Pancreas (tissue), 10 donors: ENCODE data around the gene KAT2A. TPM values are rescaled to one million over a fixed set of nuclear protein-coding genes. Genes with fewer than 3 reads are reported as not detected.

Experiments used
- ATAC-seq, 4 donors: fragments of 200-7000 bp; cut with Tn5 transposase; one replicate each; pipeline versions ENCODE4 v1.8.0 to v1.9.1; 2020; ENCODE audit warnings: mild to moderate bottlenecking in 4 of 4, moderate library complexity in 4 of 4
- DNase-seq, 6 donors: peaks; one replicate each; pipeline ENCODE4 v3.0.0-alpha.2; 2020
- FAIRE-seq: peaks from 2 replicates; lab custom pipeline; 2012; peaks lifted over from hg19 to GRCh38; lab: Jason Lieb, UNC
- H3K27ac ChIP-seq, 4 donors: fragments of 200-600 bp; sonication (generic); 1 replicate in 3 of 4; 2 replicates in 1 of 4; pipeline versions ENCODE4 v1.5.0 to v1.8.0; 2020
- H3K27me3 ChIP-seq, 4 donors: fragments of 200-600 bp; one replicate each; pipeline ENCODE4 v1.8.0; 2021
- H3K36me3 ChIP-seq, 3 donors: fragments of 200-600 bp; sonication (generic) in 1 of 3; one replicate each; pipeline versions ENCODE4 v1.5.0 to v1.8.0; 2020 to 2021
- H3K4me1 ChIP-seq, 3 donors: fragments of 200-600 bp; one replicate each; pipeline ENCODE4 v1.8.0; 2021
- H3K4me3 ChIP-seq, 4 donors: fragments of 200-600 bp; sonication (generic) in 2 of 4; one replicate each; pipeline versions ENCODE4 v1.5.0 to v1.8.0; 2020 to 2021
- H3K9me3 ChIP-seq, 4 donors: fragments of 200-600 bp; one replicate each; pipeline ENCODE4 v1.8.0; 2021
- WGBS, 2 donors: extraction: QIAGEN DNeasy Blood & Tissue Kit; methylation state at CpG; one replicate each; pipeline ENCODE4 v1.1.7; 2013; 5-methylcytosine and 5-hydroxymethylcytosine counted together
- intact Hi-C, 3 donors: fragments of 100-400 bp; cut with DNase I; formaldehyde crosslinking; loops; one replicate each; pipeline versions ENCODE4 v1.11.1 to v1.14.2; 2022
- polyA plus RNA-seq, 2 donors: library from polyadenylated mRNA; stranded (reverse); fragments of 200-250 nt; gene quantifications; one replicate each; pipeline ENCODE4 v1.2.3, GENCODE V29; 2013
- total RNA-seq, 6 donors: library from RNA; stranded (reverse); fragmentation: NEBNext Ultra II Directional in 4 of 6; extraction: Animal tissue kit (Norgen Biotek cat#: 25700) in 4 of 6; gene quantifications; one replicate each; pipeline versions ENCODE4 v1.2.1 to v1.2.4, GENCODE V29; 2021 to 2023
- TF ChIP-seq, protein P1 (sequence below), 4 donors: fragments of 200-600 bp; sonication (generic) in 3 of 4; IDR thresholded peaks; one replicate each; pipeline versions ENCODE4 v1.5.0 to v1.8.0; 2021; ENCODE audit warnings: antibody characterized with exemption in 4 of 4
- donor health status: healthy with polysubstance abuse.
- donor health status: DM: no; HTN: no; CAD: no; lungs with moderate emphysema.
- donor health status: DM: no; HTN: no; CAD: no.
- donor health status: control.
- donor health status: control.
- donor health status: Bipolar disorder and iron deficiency.
- donor health status: DM: yes; HTN: yes; CAD: no.
- donor health status: DM: no; HTN: no; CAD: no.
- donor health status: DM: no; HTN: no; CAD: no.
- donor health status: DM: yes; HTN: yes; CAD: no.

The KAT2A gene
- total and polyA plus RNA-seq, 8 donors = 17.5 to 158 (median 25.2) TPM

DNA sequence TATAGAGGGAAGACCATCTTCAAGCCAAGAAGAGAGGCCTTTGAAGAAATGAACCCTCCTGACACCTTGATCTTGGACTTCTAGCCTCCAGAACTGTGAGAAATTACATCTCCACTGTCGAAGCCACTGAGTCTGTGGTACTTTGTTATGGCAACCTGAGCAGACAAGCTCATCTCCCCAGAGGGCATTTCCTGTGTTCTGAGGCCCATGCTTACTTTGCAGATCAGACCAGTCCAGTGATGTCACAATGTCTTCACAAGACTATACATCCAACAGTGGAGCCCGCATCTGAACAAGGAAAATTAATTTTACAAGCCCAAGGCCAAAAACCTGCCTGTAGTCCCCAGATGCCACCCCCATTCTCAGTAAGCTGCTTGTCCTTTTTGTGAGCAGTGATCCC lies 56.0 kb downstream of the KAT2A start:
- no peaks in the 10 kb centered on the region for H3K27me3 ChIP-seq
- ATAC-seq (no peak), DNase-seq (no peak), FAIRE-seq (no peak)
- no peak overlapping the region for H3K4me3 ChIP-seq
- intact Hi-C loops = loop anchor here in 1 of 3 donors (5.0 kb wide), 1 partner anchor 37 kb away; no protein-coding TSS in a partner anchor
- H3K27ac ChIP-seq = no peak overlapping the region
- H3K36me3 ChIP-seq = no peaks in the 10 kb centered on the region
- H3K9me3 ChIP-seq = no peaks in the 10 kb centered on the region
- no peaks in the 10 kb centered on the region for H3K4me1 ChIP-seq
- WGBS, 2 donors = 65 to 79% methylated on average over 2 of the region's 2 CpGs
- TF ChIP-seq, protein P1, sequence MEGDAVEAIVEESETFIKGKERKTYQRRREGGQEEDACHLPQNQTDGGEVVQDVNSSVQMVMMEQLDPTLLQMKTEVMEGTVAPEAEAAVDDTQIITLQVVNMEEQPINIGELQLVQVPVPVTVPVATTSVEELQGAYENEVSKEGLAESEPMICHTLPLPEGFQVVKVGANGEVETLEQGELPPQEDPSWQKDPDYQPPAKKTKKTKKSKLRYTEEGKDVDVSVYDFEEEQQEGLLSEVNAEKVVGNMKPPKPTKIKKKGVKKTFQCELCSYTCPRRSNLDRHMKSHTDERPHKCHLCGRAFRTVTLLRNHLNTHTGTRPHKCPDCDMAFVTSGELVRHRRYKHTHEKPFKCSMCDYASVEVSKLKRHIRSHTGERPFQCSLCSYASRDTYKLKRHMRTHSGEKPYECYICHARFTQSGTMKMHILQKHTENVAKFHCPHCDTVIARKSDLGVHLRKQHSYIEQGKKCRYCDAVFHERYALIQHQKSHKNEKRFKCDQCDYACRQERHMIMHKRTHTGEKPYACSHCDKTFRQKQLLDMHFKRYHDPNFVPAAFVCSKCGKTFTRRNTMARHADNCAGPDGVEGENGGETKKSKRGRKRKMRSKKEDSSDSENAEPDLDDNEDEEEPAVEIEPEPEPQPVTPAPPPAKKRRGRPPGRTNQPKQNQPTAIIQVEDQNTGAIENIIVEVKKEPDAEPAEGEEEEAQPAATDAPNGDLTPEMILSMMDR (IDR thresholded peaks at IDR 0.05) = no peak

Other genes starting within 250 kb of the KAT2A start
- gene ACLY, start 202.4 kb downstream of the KAT2A start, total RNA-seq = 100 to 1,000 TPM in 1 of 6 donors, 10 to 100 TPM in 5; 38.6 to 101 (median 58.3) TPM
- 10 to 100 TPM; 22.0 to 68.7 TPM for gene ACLY, start 202.4 kb downstream of the KAT2A start, polyA plus RNA-seq
- gene ODAD4, start 190.8 kb downstream of the KAT2A start, total RNA-seq = under 1 TPM; 0.20 to 0.98 (median 0.57) TPM
- gene ODAD4, start 190.8 kb downstream of the KAT2A start, polyA plus RNA-seq = 1 to 10 TPM; 1.2 to 4.1 TPM
- 10 to 100 TPM; 26.3 to 45.8 (median 32.1) TPM for gene CNP, start 154.6 kb downstream of the KAT2A start, total RNA-seq
- gene CNP, start 154.6 kb downstream of the KAT2A start, polyA plus RNA-seq = 10 to 100 TPM; 26.4 to 34.4 TPM
- 10 to 100 TPM; 32.2 to 45.3 (median 37.3) TPM for gene DNAJC7, start 103.9 kb downstream of the KAT2A start, total RNA-seq
- gene DNAJC7, start 103.9 kb downstream of the KAT2A start, polyA plus RNA-seq = 10 to 100 TPM; 53.4 to 63.6 TPM
- 10 to 100 TPM in 3 of 6 donors, 1 to 10 TPM in 3; 6.5 to 14.7 (median 10.7) TPM for gene NKIRAS2, start 101.3 kb downstream of the KAT2A start, total RNA-seq
- 10 to 100 TPM; 11.7 to 14.1 TPM for gene NKIRAS2, start 101.3 kb downstream of the KAT2A start, polyA plus RNA-seq
- 1 to 10 TPM; 1.2 to 2.2 (median 1.8) TPM for gene C17orf113, start 70.8 kb downstream of the KAT2A start, total RNA-seq
- 1 to 10 TPM; 1.5 to 1.9 TPM for gene C17orf113, start 70.8 kb downstream of the KAT2A start, polyA plus RNA-seq
- gene ZNF385C, start 22.9 kb downstream of the KAT2A start, total RNA-seq = 1 to 10 TPM in 5 of 6 donors, under 1 TPM in 1; 0.67 to 2.1 (median 1.4) TPM
- 1 to 10 TPM; 1.8 to 2.6 TPM for gene ZNF385C, start 22.9 kb downstream of the KAT2A start, polyA plus RNA-seq
- 10 to 100 TPM in 1 of 6 donors, 1 to 10 TPM in 5; 3.7 to 11.0 (median 6.1) TPM for gene DHX58, start 8.7 kb downstream of the KAT2A start, total RNA-seq
- 10 to 100 TPM; 20.9 to 22.8 TPM for gene DHX58, start 8.7 kb downstream of the KAT2A start, polyA plus RNA-seq
- gene HSPB9, start 1.4 kb upstream of the KAT2A start, total RNA-seq = under 1 TPM; 0.40 to 0.75 (median 0.58) TPM
- gene HSPB9, start 1.4 kb upstream of the KAT2A start, polyA plus RNA-seq = 1 to 10 TPM in 1 of 2 donors, under 1 TPM in 1; 0.85 to 1.6 TPM
- 10 to 100 TPM; 25.9 to 53.1 (median 42.0) TPM for gene RAB5C, start 33.6 kb upstream of the KAT2A start, total RNA-seq
- gene RAB5C, start 33.6 kb upstream of the KAT2A start, polyA plus RNA-seq = 10 to 100 TPM; 42.6 to 61.8 TPM
- under 1 TPM in 5 of 6 donors, not detected in 1; 0.03 to 0.09 (median 0.06) TPM for gene KCNH4, start 59.8 kb upstream of the KAT2A start, total RNA-seq
- gene KCNH4, start 59.8 kb upstream of the KAT2A start, polyA plus RNA-seq = under 1 TPM; 0.11 to 0.14 TPM
- not detected for gene HCRT, start 64.1 kb upstream of the KAT2A start, total RNA-seq
- not detected for gene HCRT, start 64.1 kb upstream of the KAT2A start, polyA plus RNA-seq
- gene GHDC, start 73.1 kb upstream of the KAT2A start, total RNA-seq = 10 to 100 TPM; 14.8 to 20.9 (median 17.1) TPM
- 10 to 100 TPM; 19.4 to 21.6 TPM for gene GHDC, start 73.1 kb upstream of the KAT2A start, polyA plus RNA-seq
- gene STAT5B, start 155.0 kb upstream of the KAT2A start, total RNA-seq = 10 to 100 TPM; 22.6 to 27.5 (median 24.2) TPM
- 10 to 100 TPM; 17.9 to 24.3 TPM for gene STAT5B, start 155.0 kb upstream of the KAT2A start, polyA plus RNA-seq
- gene STAT5A, start 167.1 kb upstream of the KAT2A start, total RNA-seq = 10 to 100 TPM; 13.1 to 19.8 (median 15.4) TPM
- gene STAT5A, start 167.1 kb upstream of the KAT2A start, polyA plus RNA-seq = 10 to 100 TPM; 10.5 to 12.6 TPM